GM03348 (cell line): ENCODE measurements around the gene MFN2.
A peak's percentile ranks its signal among the peaks of the same experiment; 100 is the strongest.

ENCODE experiments used
- DNase-seq: peaks from one replicate; pipeline ENCODE4 v3.0.0; 2012; ENCODE audit warnings: low spot score

Gene MFN2

DNA sequence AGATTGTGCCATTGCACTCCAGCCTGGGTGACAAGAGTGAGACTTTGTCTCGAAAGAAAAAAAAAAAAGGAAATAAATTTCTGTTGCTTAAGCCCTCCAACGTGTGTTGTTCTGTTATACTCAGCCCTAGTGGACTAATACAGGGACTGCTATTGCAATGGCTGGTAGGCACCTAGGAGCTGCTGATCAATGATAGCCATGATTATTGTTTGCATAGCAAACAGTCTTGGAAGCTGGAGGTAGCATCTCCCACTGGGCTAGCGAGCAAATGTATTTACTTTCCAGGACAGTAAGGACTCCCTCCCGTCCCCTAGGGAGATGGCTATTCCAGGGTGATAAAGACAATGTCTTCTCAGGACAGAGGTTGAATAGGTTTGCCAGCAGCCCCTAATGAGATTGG lies 69.4 kb downstream of the MFN2 start:
- no peak for DNase-seq

DNA sequence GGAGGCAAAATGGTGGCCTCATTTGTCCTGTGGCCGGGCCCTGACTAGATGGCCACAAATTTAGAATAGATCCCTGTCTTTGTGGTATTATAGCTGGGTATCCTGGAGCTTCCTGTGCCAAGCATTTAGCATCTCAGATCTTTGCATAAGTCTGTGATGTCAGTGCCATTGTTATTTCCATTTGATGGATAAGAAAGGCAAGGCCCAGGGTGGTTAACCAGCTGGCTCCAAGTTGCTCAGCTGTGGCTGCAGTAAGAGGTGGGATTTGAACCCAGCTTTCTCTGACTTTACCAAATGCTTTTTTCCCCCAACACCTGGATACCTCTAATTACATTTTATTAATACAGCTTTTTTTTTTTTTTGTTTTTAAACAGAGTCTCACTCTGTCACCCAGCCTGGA lies 71.1 kb downstream of the MFN2 start:
- DNase-seq = no peak

DNA sequence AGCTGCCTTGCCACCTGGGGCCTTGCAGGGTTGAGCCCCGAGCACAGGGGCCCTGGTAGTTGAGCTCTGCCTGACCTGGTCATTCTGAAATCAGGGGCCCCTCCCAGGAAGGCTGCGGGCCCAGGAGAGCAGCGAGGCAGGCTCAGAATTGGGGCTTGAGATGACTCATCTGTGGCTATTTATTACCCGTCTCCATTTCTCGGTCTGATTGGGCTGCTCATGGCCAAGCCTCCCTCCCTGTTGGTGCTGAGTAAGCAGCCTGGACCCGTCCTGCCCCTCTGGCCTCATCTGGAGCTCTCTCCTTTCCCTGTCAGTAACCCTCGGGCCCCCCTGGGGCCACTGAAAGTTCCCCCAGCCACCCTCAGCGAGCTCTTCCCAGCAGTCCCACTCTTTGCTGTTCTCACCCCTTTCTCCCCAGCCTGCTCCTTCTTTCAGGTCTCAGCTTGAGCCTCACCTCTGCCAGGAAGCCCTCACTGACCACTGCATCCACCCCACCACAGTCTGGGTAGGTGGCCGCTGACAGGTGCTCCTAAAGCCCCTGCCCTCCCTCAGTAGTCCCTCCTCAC lies 71.8 kb downstream of the MFN2 start:
- peak; percentile 94 for DNase-seq

DNA sequence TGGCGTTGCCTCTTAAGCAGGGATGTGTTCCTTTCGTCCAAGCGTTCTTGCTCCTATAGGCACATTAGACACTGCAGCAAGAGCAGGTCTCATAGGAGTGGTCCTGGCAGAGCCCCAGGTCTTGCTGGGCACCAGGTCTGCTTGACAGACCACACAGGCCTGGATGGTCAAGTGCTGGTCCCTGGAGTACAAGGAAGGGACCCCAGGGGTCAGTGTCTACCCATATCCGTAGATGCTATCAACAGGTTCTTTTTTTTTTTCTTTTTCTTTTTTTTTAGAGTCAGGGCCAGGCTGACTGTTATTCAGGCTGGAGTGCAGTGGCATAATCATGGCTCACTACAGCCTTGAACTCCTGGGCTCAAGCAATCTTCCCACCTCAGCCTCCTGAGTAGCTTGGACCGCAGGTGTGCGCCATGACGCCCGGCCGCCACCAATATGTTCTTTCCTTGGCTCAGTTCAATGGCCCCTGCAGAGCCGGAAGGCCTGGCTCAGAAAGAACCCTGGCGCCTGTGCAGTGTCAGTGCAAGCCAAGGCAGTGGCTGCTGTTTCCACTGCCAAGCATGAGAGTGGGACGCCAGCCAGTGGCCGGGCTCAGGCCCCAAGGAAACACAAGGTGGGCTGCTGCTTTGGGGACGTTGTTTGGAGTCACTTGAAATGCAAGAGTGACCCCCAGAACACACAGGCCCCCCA lies 72.9 kb downstream of the MFN2 start:
- DNase-seq = peak; percentile 28

DNA sequence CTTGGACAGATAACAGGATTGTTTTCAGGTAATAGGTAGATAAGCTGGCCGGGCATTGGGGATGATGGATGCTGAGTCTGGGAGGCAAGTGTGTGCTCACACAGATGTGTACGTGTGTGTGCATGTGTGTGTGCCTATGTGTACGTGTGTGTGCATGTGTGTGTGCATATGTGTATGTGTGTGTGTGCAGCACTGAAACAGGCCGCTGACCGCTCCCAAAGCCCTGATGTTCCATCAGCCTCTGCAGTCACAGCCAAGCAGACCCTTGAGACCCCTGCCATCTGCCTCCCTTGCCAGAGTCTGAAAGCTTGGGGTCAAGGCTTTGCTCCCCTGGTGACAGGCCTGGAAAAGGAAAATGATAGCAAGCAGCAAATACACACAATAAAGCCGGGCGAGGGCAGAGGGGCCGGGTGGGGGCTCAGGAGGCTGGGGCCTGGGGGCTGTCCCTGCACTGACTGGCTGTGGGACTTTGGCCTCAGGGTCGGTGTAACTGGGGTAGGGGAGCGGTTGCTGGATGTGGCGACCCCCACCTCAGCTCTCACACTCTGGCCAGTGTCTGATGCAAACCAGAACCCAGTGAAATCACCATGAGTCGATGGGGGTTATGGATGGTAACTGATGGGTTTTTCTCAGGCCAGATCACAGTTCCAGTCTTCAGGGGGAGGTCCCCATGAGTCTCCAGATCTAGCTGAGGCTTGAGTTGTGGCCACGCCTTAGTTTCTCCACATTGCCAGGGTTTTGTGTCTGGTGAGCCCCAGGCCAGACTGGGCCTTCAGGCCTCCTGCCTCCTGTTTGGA lies 73.7 kb downstream of the MFN2 start:
- no peak for DNase-seq

- DNase-seq = no peak
These were observed 75.0 kb downstream of the MFN2 start for GRCh38 chr1:12055259-12055658.

DNA sequence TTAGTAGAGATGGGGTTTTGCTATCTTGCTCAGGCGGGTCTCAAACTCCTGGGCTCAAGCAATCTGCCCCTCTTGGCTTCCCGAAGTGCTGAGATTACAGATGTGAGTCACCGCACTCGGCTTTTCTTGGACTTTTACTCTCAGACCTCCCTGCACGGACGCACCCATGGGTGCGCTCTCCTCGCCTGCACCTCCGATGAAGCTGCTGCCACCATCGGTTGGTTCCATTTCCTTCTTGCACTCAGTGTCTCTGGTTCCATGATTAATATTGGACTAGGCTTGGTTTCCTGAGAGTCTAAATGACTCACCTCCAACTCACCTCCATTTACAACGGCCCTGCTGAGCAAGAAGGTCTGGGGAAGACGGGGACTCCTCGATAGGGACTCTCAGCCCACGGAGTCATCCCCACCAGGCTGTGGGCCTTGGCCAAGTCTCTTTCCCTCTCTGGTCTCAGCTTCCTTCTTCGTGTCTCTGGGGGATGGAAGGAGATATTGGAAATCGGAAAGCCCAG lies 76.1 kb downstream of the MFN2 start:
- no peak for DNase-seq

DNA sequence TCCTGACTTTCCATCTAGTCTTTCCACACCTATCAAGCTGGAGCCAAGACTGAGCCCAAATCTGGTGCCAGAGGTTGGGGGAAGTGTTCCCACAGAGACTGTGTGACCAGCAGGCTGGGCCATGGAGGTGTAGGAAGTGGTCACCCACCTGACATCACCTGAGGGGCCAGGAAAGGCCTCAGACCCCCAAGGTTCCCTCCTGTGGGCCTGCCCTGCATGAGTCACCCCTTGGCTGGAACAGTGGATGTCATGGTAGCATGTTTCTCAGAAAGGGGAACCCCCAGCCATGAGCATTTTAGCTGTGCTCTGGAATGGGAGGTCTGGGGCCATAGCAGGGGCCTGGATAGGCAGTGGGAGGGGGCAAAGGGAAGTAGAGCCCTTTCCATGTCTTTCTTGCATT lies 77.1 kb downstream of the MFN2 start:
- DNase-seq = no peak

GRCh38 chr1:12057940-12058687 lies 77.9 kb downstream of the MFN2 start:
- no peak for DNase-seq

DNA sequence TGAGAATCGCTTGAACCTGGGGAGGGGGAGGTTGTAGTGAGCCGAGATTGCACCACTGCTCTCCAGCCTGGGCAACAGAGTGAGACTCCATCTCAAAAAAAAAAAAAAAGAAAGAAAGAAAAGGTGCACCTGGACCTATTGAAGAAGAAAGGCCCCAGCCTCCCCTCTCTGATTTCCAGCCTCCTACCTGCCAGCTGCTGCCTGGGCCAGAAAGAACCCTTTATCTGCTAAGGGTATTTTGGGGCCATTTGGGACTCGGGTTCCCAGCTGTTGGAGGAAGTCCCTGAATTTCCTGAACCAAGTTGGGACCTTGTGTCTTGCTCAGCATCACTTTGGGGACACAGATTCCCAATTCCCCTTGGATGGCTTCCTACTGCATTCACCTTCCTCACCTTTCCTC lies 79.0 kb downstream of the MFN2 start:
- DNase-seq = no peak

DNA sequence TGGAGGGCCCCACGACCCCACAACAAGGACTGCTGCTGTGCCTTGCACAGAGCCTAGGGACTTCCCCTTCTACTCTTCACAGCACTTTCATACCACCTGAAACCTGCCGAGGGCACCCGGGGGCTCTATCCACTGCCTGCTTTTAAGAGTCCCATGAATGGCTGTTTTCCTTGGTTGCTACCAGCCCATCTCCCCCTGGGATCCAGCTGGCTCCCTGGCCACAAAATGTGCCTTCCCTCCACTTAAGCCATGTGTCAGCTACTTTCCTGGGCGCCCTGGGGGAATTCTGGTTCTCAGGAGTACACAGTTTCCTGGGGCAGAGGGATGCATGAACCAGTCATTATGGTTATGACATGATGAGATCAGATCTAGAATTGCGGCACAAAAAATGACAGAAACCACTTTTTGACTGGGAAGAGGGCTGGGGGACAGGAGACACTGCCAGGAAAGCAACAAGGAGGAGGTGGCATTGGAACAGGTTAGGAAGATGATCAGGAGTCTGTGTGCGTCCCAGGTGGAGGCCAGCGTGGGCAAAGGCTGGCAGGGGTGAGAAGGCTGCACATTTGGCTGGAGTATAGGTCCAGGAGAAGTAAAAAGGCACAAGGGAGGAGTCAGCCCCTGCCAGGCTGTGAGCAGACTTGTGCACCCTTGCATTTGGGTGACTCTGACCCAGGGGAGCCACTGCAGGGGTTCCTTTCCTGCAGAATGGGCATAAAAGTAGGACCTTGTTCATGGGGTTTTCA lies 79.6 kb downstream of the MFN2 start:
- DNase-seq = no peak

- DNase-seq = no peak
These were observed 80.3 kb downstream of the MFN2 start for GRCh38 chr1:12060500-12060899.
